PC-9 (cell line): ENCODE results near the gene MILR1. TPM values are rescaled to one million over a fixed set of nuclear protein-coding genes. Genes with fewer than 3 reads are reported as not detected.
"Not testable (repeated sequence)": the region's sequence is repeated elsewhere in the genome, so short reads cannot be mapped to it uniquely, and the experiment has no call there.

ENCODE experiments used
- BruUV-seq: library from RNA; stranded (reverse); fragments of 400-500 nt; replicated peaks from 2 replicates; lab custom pipeline; 2021; lab: Mats Ljungman, UMichigan
- CTCF ChIA-PET: fragments of 300-600 bp; sonication (Branson Sonifier 250); formaldehyde crosslinking; loops from one replicate; lab custom pipeline; 2022; ENCODE audit warnings: antibody characterized with exemption; lab: Charles Lee
- POLR2A ChIA-PET: fragments of 300-600 bp; sonication (Branson Sonifier 250); formaldehyde crosslinking; loops from one replicate; lab custom pipeline; 2022; ENCODE audit warnings: antibody characterized with exemption; ENCODE audit not compliant: unreplicated experiment; lab: Charles Lee
- DNase-seq, 2 experiments: peaks; one replicate each; pipeline versions ENCODE4 v3.0.0 to v3.0.0-alpha.2; 2015 to 2022; ENCODE audit warnings: mixed read lengths in 1 of 2
- H2AFZ ChIP-seq: fragments of 200-600 bp; sonication (generic); 2 replicates; pipeline ENCODE4 v1.8.1; 2017; ENCODE audit warnings: antibody characterized with exemption
- H3F3A ChIP-seq: fragments of 200-600 bp; sonication (generic); 2 replicates; pipeline ENCODE4 v1.8.1; 2017; ENCODE audit warnings: antibody characterized with exemption, mild to moderate bottlenecking, low read depth; ENCODE audit not compliant: insufficient read depth
- H3K27ac ChIP-seq: fragments of 200-600 bp; sonication (generic); 2 replicates; pipeline ENCODE4 v1.6.1; 2016; ENCODE audit warnings: mixed run types
- H3K27me3 ChIP-seq: fragments of 200-600 bp; sonication (generic); 2 replicates; pipeline ENCODE4 v1.6.1; 2016; ENCODE audit warnings: low read depth, mixed run types; ENCODE audit not compliant: insufficient read depth
- H3K36me3 ChIP-seq: fragments of 200-600 bp; sonication (generic); 2 replicates; pipeline ENCODE4 v1.6.1; 2016; ENCODE audit warnings: low read depth, mixed run types
- H3K4me1 ChIP-seq: fragments of 200-600 bp; sonication (generic); replicated peaks from 2 replicates; pipeline ENCODE4 v1.6.1; 2016; ENCODE audit warnings: mixed run types; ENCODE audit not compliant: insufficient read depth
- H3K4me2 ChIP-seq: fragments of 200-600 bp; sonication (generic); 2 replicates; pipeline ENCODE4 v1.6.1; 2017; ENCODE audit warnings: mixed run types
- H3K4me3 ChIP-seq: fragments of 200-600 bp; sonication (generic); 2 replicates; pipeline ENCODE4 v1.6.1; 2016; ENCODE audit warnings: mixed run types
- H3K79me2 ChIP-seq: fragments of 200-600 bp; sonication (generic); 2 replicates; pipeline ENCODE4 v1.6.1; 2017; ENCODE audit warnings: low read depth, mixed run types
- H3K9me2 ChIP-seq: fragments of 200-600 bp; sonication (generic); 2 replicates; pipeline ENCODE4 v1.8.1; 2017; ENCODE audit warnings: mild to moderate bottlenecking; ENCODE audit not compliant: insufficient read depth
- H3K9me3 ChIP-seq: fragments of 200-600 bp; sonication (generic); 2 replicates; pipeline ENCODE4 v1.8.1; 2016; ENCODE audit warnings: low read depth; ENCODE audit not compliant: insufficient read depth
- H4K20me1 ChIP-seq: fragments of 200-600 bp; sonication (generic); 2 replicates; pipeline ENCODE4 v1.8.1; 2017; ENCODE audit not compliant: insufficient read depth
- EZH2 ChIP-seq: fragments of 200-600 bp; sonication (generic); IDR thresholded peaks from 2 replicates; pipeline ENCODE4 v1.8.0; 2017; ENCODE audit warnings: antibody characterized with exemption, low read depth
- intact Hi-C: fragments of 100-400 bp; cut with micrococcal nuclease; formaldehyde crosslinking; loops from one replicate; pipeline ENCODE4 v1.10.0; 2022; ENCODE audit not compliant: unreplicated experiment
- total RNA-seq: library from RNA; stranded (reverse); gene quantifications from 2 replicates; pipeline ENCODE4 v1.2.3, GENCODE V29; 2021
- TF ChIP-seq, protein P1 (sequence below): fragments of 200-600 bp; sonication (generic); conservative IDR thresholded peaks from 2 replicates; pipeline ENCODE4 v1.6.1; 2017; ENCODE audit warnings: mixed run types, antibody characterized with exemption, mild to moderate bottlenecking, moderate library complexity

MILR1 gene
- total RNA-seq, 1 experiment from 2014 or later: 25.6 TPM

- 0 out of 2 replicates have a peak, but pooled peaks cover 9% of the 10 kb centered on the region for H3K36me3 ChIP-seq
- TF ChIP-seq EZH2: no peak
- TF ChIP-seq, protein P1, sequence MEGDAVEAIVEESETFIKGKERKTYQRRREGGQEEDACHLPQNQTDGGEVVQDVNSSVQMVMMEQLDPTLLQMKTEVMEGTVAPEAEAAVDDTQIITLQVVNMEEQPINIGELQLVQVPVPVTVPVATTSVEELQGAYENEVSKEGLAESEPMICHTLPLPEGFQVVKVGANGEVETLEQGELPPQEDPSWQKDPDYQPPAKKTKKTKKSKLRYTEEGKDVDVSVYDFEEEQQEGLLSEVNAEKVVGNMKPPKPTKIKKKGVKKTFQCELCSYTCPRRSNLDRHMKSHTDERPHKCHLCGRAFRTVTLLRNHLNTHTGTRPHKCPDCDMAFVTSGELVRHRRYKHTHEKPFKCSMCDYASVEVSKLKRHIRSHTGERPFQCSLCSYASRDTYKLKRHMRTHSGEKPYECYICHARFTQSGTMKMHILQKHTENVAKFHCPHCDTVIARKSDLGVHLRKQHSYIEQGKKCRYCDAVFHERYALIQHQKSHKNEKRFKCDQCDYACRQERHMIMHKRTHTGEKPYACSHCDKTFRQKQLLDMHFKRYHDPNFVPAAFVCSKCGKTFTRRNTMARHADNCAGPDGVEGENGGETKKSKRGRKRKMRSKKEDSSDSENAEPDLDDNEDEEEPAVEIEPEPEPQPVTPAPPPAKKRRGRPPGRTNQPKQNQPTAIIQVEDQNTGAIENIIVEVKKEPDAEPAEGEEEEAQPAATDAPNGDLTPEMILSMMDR: no peak
- peaks cover 13% of the 10 kb centered on the region for H3K4me1 ChIP-seq
- H3K79me2 ChIP-seq: no peaks in the 10 kb centered on the region
- no peak for DNase-seq
- no peaks in the 10 kb centered on the region for H3K27me3 ChIP-seq
- no peak overlapping the region for H3K27ac ChIP-seq
- H4K20me1 ChIP-seq: no peaks in the 10 kb centered on the region
- no peak overlapping the region for H2AFZ ChIP-seq
- CTCF ChIA-PET: no interaction called here
- POLR2A ChIA-PET: no interaction called here
- no peak overlapping the region for H3K4me3 ChIP-seq
- H3K4me2 ChIP-seq: no peak overlapping the region
- intact Hi-C loops: no loop called here
- no TSS peak for BruUV-seq
- peaks cover 12% of the 10 kb centered on the region; the same call in 1 of the 2 replicates for H3F3A ChIP-seq
- no peaks in the 10 kb centered on the region for H3K9me3 ChIP-seq
- no peaks in the 10 kb centered on the region for H3K9me2 ChIP-seq
Measured at GRCh38 chr17:64457156-64457555, 8.2 kb downstream of the MILR1 start.

DNA sequence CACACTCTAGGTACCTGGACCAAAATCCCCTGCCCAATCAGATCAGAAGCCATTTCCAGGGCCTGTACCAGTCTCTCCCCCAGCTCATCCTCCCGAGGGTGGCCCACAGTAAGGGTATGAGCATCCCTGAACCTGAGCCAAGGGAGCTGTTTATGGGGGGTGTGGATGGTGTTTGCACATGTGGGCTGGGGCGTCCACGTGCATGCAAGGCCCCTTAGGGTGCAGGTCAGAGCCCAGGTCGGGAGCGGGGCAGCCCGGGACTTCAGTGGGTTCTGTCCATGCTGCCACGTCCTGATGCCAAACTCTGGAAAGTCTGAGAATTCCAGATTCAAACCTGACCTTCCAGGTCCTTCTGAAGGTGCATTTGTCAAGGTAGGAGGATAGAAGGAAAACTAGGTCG is 9.8 kb downstream of the MILR1 start:
- H3K36me3 ChIP-seq: 0 out of 2 replicates have a peak, but pooled peaks cover 4% of the 10 kb centered on the region
- peak overlapping the region; percentile 7; the same call in 1 of the 2 replicates for H3K4me2 ChIP-seq
- no peaks in the 10 kb centered on the region for H3K9me3 ChIP-seq
- intact Hi-C loops: no loop called here
- no peak overlapping the region for H2AFZ ChIP-seq
- H3K4me3 ChIP-seq: no peak overlapping the region
- TF ChIP-seq EZH2: no peak
- TF ChIP-seq, protein P1: no peak
- ChIA-PET CTCF (interaction anchor here (1.1 kb wide), 1 partner anchor 37 kb away, joined by 3 read pairs; no protein-coding TSS in a partner anchor), POLR2A (interaction anchor here (0.7 kb wide), 1 partner anchor 46 kb away, joined by 6 read pairs; no protein-coding TSS in a partner anchor)
- peaks cover 12% of the 10 kb centered on the region; the same call in 1 of the 2 replicates for H3F3A ChIP-seq
- H3K27me3 ChIP-seq: no peaks in the 10 kb centered on the region
- no peak for DNase-seq
- no peaks in the 10 kb centered on the region for H3K79me2 ChIP-seq
- BruUV-seq: no TSS peak
- H3K4me1 ChIP-seq: peaks cover 13% of the 10 kb centered on the region
- H3K27ac ChIP-seq: peak overlapping the region; percentile 56
- no peaks in the 10 kb centered on the region for H4K20me1 ChIP-seq
- no peaks in the 10 kb centered on the region for H3K9me2 ChIP-seq

GRCh38 chr17:64459284-64459747 is 10.4 kb downstream of the MILR1 start:
- peaks cover 13% of the 10 kb centered on the region for H3K4me1 ChIP-seq
- H3K27me3 ChIP-seq: no peaks in the 10 kb centered on the region
- peak overlapping the region; percentile 56 for H3K27ac ChIP-seq
- H4K20me1 ChIP-seq: no peaks in the 10 kb centered on the region
- intact Hi-C loops: no loop called here
- peaks cover 12% of the 10 kb centered on the region; the same call in 1 of the 2 replicates for H3F3A ChIP-seq
- H3K79me2 ChIP-seq: no peaks in the 10 kb centered on the region
- POLR2A ChIA-PET: no interaction called here
- H3K9me2 ChIP-seq: no peaks in the 10 kb centered on the region
- H3K4me2 ChIP-seq: peak overlapping the region; percentile 7; the same call in 1 of the 2 replicates
- no peak overlapping the region for H2AFZ ChIP-seq
- CTCF ChIA-PET: no interaction called here
- BruUV-seq: no TSS peak
- H3K9me3 ChIP-seq: no peaks in the 10 kb centered on the region
- 0 out of 2 replicates have a peak, but pooled peaks cover 4% of the 10 kb centered on the region for H3K36me3 ChIP-seq
- H3K4me3 ChIP-seq: no peak overlapping the region
- no peak for TF ChIP-seq EZH2
- TF ChIP-seq, protein P1: no peak
- DNase-seq: peak; percentile 34 to 66

- Histone ChIP-seq H3F3A (peaks cover 12% of the 10 kb centered on the region; the same call in 1 of the 2 replicates), H3K4me1 (peaks cover 13% of the 10 kb centered on the region), H3K27ac (peak overlapping the region; percentile 56), H3K4me2 (peak overlapping the region; percentile 7; the same call in 1 of the 2 replicates)
- H2AFZ ChIP-seq, intact Hi-C loops, H3K36me3 ChIP-seq, H3K4me3 ChIP-seq, H3K9me3 ChIP-seq, POLR2A ChIA-PET, H3K9me2 ChIP-seq, CTCF ChIA-PET, DNase-seq, H3K27me3 ChIP-seq, BruUV-seq, H3K79me2 ChIP-seq, H4K20me1 ChIP-seq: not testable (repeated sequence)
Measured at GRCh38 chr17:64459818-64460217, 10.9 kb downstream of the MILR1 start.
